ENCODE data around the gene IRS2.
"Not testable (repeated sequence)": the region's sequence is repeated elsewhere in the genome, so short reads cannot be mapped to it uniquely, and the experiment has no call there.

GRCh38 chr13:109823201-109823600 lies 36.8 kb upstream of the IRS2 start:
- TF ChIP-seq CTCF (conservative IDR thresholded peaks at IDR 0.05 in 1 of 2, IDR thresholded peaks at IDR 0.05 in 1 of 2; ENCODE audit: low read depth in 1 of 2, low read length in 2 of 2); EZH2 (IDR thresholded peaks at IDR 0.05; ENCODE audit: low read length, missing control alignments): not testable (repeated sequence)

Data from fibroblast of lung (primary cell).